Middle frontal gyrus (tissue), 1 donor: ENCODE results near the gene HMGN1.
"Not testable (repeated sequence)": the region's sequence is repeated elsewhere in the genome, so short reads cannot be mapped to it uniquely, and the experiment has no call there.

Experiments
- DNase-seq: peaks from one replicate; pipeline ENCODE4 v3.0.0-alpha.2; 2015; ENCODE audit warnings: low spot score; ENCODE audit errors: extremely low spot score

The HMGN1 gene

GRCh38 chr21:39369896-39370288 lies 21.0 kb upstream of the HMGN1 start:
- not testable (repeated sequence) for DNase-seq

- DNase-seq, result no peak
Measured at GRCh38 chr21:39367783-39368182, 18.9 kb upstream of the HMGN1 start.

GRCh38 chr21:39366563-39366962 lies 17.7 kb upstream of the HMGN1 start:
- no peak for DNase-seq

GRCh38 chr21:39364949-39365348 lies 16.1 kb upstream of the HMGN1 start:
- no peak for DNase-seq

- DNase-seq, result no peak
Measured at GRCh38 chr21:39363607-39364555, 15.0 kb upstream of the HMGN1 start.

GRCh38 chr21:39362733-39363132 lies 13.8 kb upstream of the HMGN1 start:
- DNase-seq, result no peak

- DNase-seq, result no peak
Measured at GRCh38 chr21:39359382-39359781, 10.5 kb upstream of the HMGN1 start.

- no peak for DNase-seq
Measured at GRCh38 chr21:39353295-39353694, 4.4 kb upstream of the HMGN1 start.

GRCh38 chr21:39350094-39351005 lies 1.5 kb upstream of the HMGN1 start:
- DNase-seq, result no peak

- DNase-seq, result peak; percentile 92
Measured at GRCh38 chr21:39349211-39350093, 564 bp upstream of the HMGN1 start.

GRCh38 chr21:39348040-39348354 lies 891 bp downstream of the HMGN1 start:
- no peak for DNase-seq

- no peak for DNase-seq
Measured at GRCh38 chr21:39347537-39347936, 1.4 kb downstream of the HMGN1 start.

- DNase-seq, result no peak
Measured at GRCh38 chr21:39346671-39347331, 2.1 kb downstream of the HMGN1 start.

GRCh38 chr21:39346206-39346605 lies 2.7 kb downstream of the HMGN1 start:
- no peak for DNase-seq

- no peak for DNase-seq
Measured at GRCh38 chr21:39345440-39345839, 3.4 kb downstream of the HMGN1 start.

- DNase-seq, result no peak
Measured at GRCh38 chr21:39344848-39345247, 4.0 kb downstream of the HMGN1 start.

GRCh38 chr21:39341249-39341923 lies 7.5 kb downstream of the HMGN1 start:
- no peak for DNase-seq

GRCh38 chr21:39340687-39341086 lies 8.2 kb downstream of the HMGN1 start:
- DNase-seq, result no peak

- no peak for DNase-seq
Measured at GRCh38 chr21:39339231-39339630, 9.7 kb downstream of the HMGN1 start.

GRCh38 chr21:39336457-39337008 lies 12.4 kb downstream of the HMGN1 start:
- DNase-seq, result no peak
